CD14-positive monocyte (primary cell): ENCODE data around the gene RAB11B. TPM values are rescaled to one million over a fixed set of nuclear protein-coding genes. Genes with fewer than 3 reads are reported as not detected.

ENCODE experiments used
- DNase-seq, 3 donors: peaks; one replicate each; pipeline ENCODE4 v3.0.0-alpha.2; 2011 to 2022
- H2AFZ ChIP-seq: 2 replicates; pipeline ENCODE4 v1.6.0; 2012; ENCODE audit warnings: mild to moderate bottlenecking, low read depth, low read length, inconsistent platforms; ENCODE audit not compliant: insufficient read depth, poor library complexity, severe bottlenecking
- H3K27ac ChIP-seq, 2 donors: 1 replicate in 1 of 2; 2 replicates in 1 of 2; pipeline ENCODE4 v1.5.1; 2012 to 2013; ENCODE audit warnings: low read length in 2 of 2, control low read depth in 1 of 2, inconsistent platforms in 1 of 2, low read depth in 1 of 2, mild to moderate bottlenecking in 1 of 2
- H3K27me3 ChIP-seq, 2 donors: one replicate each; pipeline versions ENCODE4 v1.6.0 to v1.6.1; 2011 to 2013; ENCODE audit warnings: low read length in 2 of 2; ENCODE audit not compliant: control insufficient read depth in 2 of 2, insufficient read depth in 2 of 2
- H3K36me3 ChIP-seq, 2 donors: replicated peaks in 1 of 2; 1 replicate in 1 of 2; 2 replicates in 1 of 2; pipeline versions ENCODE4 v1.5.1 to v1.6.1; 2012 to 2013; ENCODE audit warnings: low read length in 2 of 2, control low read depth in 1 of 2, inconsistent platforms in 1 of 2, mild to moderate bottlenecking in 1 of 2; ENCODE audit not compliant: insufficient read depth in 2 of 2, control insufficient read depth in 1 of 2
- H3K4me1 ChIP-seq, 2 donors: 1 replicate in 1 of 2; 2 replicates in 1 of 2; pipeline versions ENCODE4 v1.5.1 to v1.6.1; 2012 to 2013; ENCODE audit warnings: low read length in 2 of 2, control low read depth in 1 of 2, inconsistent platforms in 1 of 2, mild to moderate bottlenecking in 1 of 2, moderate library complexity in 1 of 2; ENCODE audit not compliant: insufficient read depth in 2 of 2, control insufficient read depth in 1 of 2
- H3K4me2 ChIP-seq: replicated peaks from 2 replicates; pipeline ENCODE3; 2012; ENCODE audit warnings: low read length, moderate library complexity, mild to moderate bottlenecking; ENCODE audit not compliant: poor library complexity, severe bottlenecking; ENCODE audit errors: extremely low read depth
- H3K4me3 ChIP-seq, 3 experiments: fragments of 200-600 bp in 1 of 3; sonication (generic) in 1 of 3; replicated peaks in 1 of 3; 1 replicate in 2 of 3; 2 replicates in 1 of 3; pipeline ENCODE4 v1.5.1; 2011 to 2013; ENCODE audit warnings: low read length in 3 of 3, mild to moderate bottlenecking in 3 of 3, control low read depth in 2 of 3, low read depth in 2 of 3, inconsistent platforms in 1 of 3, moderate library complexity in 1 of 3
- H3K79me2 ChIP-seq: 2 replicates; pipeline ENCODE4 v1.6.0; 2012; ENCODE audit warnings: mild to moderate bottlenecking, control low read depth, inconsistent platforms, low read length, moderate library complexity; ENCODE audit not compliant: insufficient read depth
- H3K9ac ChIP-seq: 2 replicates; pipeline ENCODE4 v1.6.0; 2017; ENCODE audit warnings: low read length, mild to moderate bottlenecking; ENCODE audit not compliant: insufficient read depth, poor library complexity, severe bottlenecking
- H3K9me3 ChIP-seq, 2 donors: replicated peaks in 1 of 2; 1 replicate in 1 of 2; 2 replicates in 1 of 2; pipeline versions ENCODE4 v1.5.1 to v1.6.1; 2012 to 2013; ENCODE audit warnings: low read length in 2 of 2, control low read depth in 1 of 2; ENCODE audit not compliant: control insufficient read depth in 1 of 2, insufficient read depth in 1 of 2
- H4K20me1 ChIP-seq: 2 replicates; pipeline ENCODE4 v1.6.0; 2012; ENCODE audit warnings: mild to moderate bottlenecking, low read length, control low read depth, moderate library complexity; ENCODE audit not compliant: insufficient read depth
- H3K27ac Mint-ChIP-seq, 7 donors: one replicate each; pipeline ENCODE4 v1.8.0; 2020; ENCODE audit warnings: mild to moderate bottlenecking in 7 of 7, mixed read lengths in 7 of 7, moderate library complexity in 6 of 7, inconsistent platforms in 2 of 7
- H3K27me3 Mint-ChIP-seq, 3 donors: one replicate each; pipeline ENCODE4 v1.8.0; 2021 to 2022; ENCODE audit warnings: low read depth in 3 of 3, mild to moderate bottlenecking in 3 of 3, mixed read lengths in 3 of 3, moderate library complexity in 3 of 3, inconsistent platforms in 1 of 3
- H3K36me3 Mint-ChIP-seq, 2 donors: one replicate each; pipeline ENCODE4 v1.8.0; 2020; ENCODE audit warnings: mixed read lengths in 2 of 2, inconsistent platforms in 1 of 2, mild to moderate bottlenecking in 1 of 2
- H3K4me1 Mint-ChIP-seq: one replicate; pipeline ENCODE4 v1.8.0; 2020; ENCODE audit warnings: mild to moderate bottlenecking, mixed read lengths
- H3K4me3 Mint-ChIP-seq, 2 donors: one replicate each; pipeline ENCODE4 v1.8.0; 2020; ENCODE audit warnings: mild to moderate bottlenecking in 2 of 2, mixed read lengths in 2 of 2, moderate library complexity in 1 of 2
- H3K9me3 Mint-ChIP-seq, 7 donors: one replicate each; pipeline ENCODE4 v1.8.0; 2020 to 2022; ENCODE audit warnings: mixed read lengths in 7 of 7, mild to moderate bottlenecking in 6 of 7, moderate library complexity in 6 of 7, inconsistent platforms in 2 of 7
- CTCF ChIP-seq: fragments of 200-600 bp; IDR thresholded peaks from one replicate; pipeline ENCODE4 v1.8.0; 2022; ENCODE audit warnings: antibody characterized with exemption, mild to moderate bottlenecking
- WGBS: methylation state at CpG from one replicate; pipeline ENCODE4 v1.1.5; 2013; ENCODE audit warnings: missing lambda C conversion rate; ENCODE audit not compliant: insufficient coverage; 5-methylcytosine and 5-hydroxymethylcytosine counted together
- intact Hi-C, 2 donors: fragments of 100-400 bp; cut with micrococcal nuclease; formaldehyde crosslinking; loops; one replicate each; pipeline versions ENCODE4 v1.15.0 to v1.15.1; 2023
- polyA plus RNA-seq, 3 donors: library from polyadenylated mRNA; depleted of rRNA in 1 of 3; unstranded in 2 of 3; stranded (reverse) in 1 of 3; fragments of 300-500 nt in 2 of 3; fragments of >200 nt in 1 of 3; fragmentation: Illumina TruSeq in 2 of 3; gene quantifications; 1 replicate in 2 of 3; 2 replicates in 1 of 3; pipeline ENCODE4 v1.2.3, GENCODE V29; 2012 to 2021

The RAB11B gene
- polyA plus RNA-seq, 3 donors: 36.5 to 128 (median 45.4) TPM

GRCh38 chr19:8429826-8430225 lies 39.7 kb downstream of the RAB11B start:
- Mint-ChIP-seq H3K4me1 (no peaks in the 10 kb centered on the region), H3K9me3 (peaks cover 0 to 5% (median 0%) of the 10 kb centered on the region in 7 donors), H3K27me3 (peaks cover 0 to 6% (median 0%) of the 10 kb centered on the region in 3 donors), H3K4me3 (no peak overlapping the region), H3K36me3 (peaks cover 32 to 70% of the 10 kb centered on the region in 2 donors), H3K27ac (no peak overlapping the region)
- Histone ChIP-seq H3K4me1 (no peaks in the 10 kb centered on the region), H3K36me3 (peaks cover 21 to 45% of the 10 kb centered on the region in 2 donors), H2AFZ (no peak overlapping the region), H3K4me3 (no peak overlapping the region), H3K79me2 (no peaks in the 10 kb centered on the region), H3K4me2 (no peak overlapping the region), H3K9me3 (no peaks in the 10 kb centered on the region), H3K9ac (no peak overlapping the region), H4K20me1 (no peaks in the 10 kb centered on the region), H3K27ac (no peak overlapping the region), H3K27me3 (no peaks in the 10 kb centered on the region)
- no peak for TF ChIP-seq CTCF
- no peak for DNase-seq
- 100% methylated on average over 2 of the region's 6 CpGs for WGBS
- intact Hi-C loops: no loop called here

- TF ChIP-seq CTCF: no peak
- Histone ChIP-seq H4K20me1 (no peaks in the 10 kb centered on the region), H3K4me2 (no peak overlapping the region), H3K9me3 (no peaks in the 10 kb centered on the region), H3K27ac (no peak overlapping the region), H3K79me2 (no peaks in the 10 kb centered on the region), H3K27me3 (no peaks in the 10 kb centered on the region), H3K4me1 (no peaks in the 10 kb centered on the region), H3K9ac (no peak overlapping the region), H2AFZ (no peak overlapping the region), H3K36me3 (peaks cover 25 to 51% of the 10 kb centered on the region in 2 donors), H3K4me3 (no peak overlapping the region)
- peaks cover 0 to 5% (median 0%) of the 10 kb centered on the region in 7 donors for H3K9me3 Mint-ChIP-seq
- intact Hi-C loops: no loop called here
- H3K27me3 Mint-ChIP-seq: peaks cover 0 to 4% (median 0%) of the 10 kb centered on the region in 3 donors
- no peak overlapping the region for H3K4me3 Mint-ChIP-seq
- H3K27ac Mint-ChIP-seq: no peak overlapping the region
- DNase-seq: no peak
- H3K36me3 Mint-ChIP-seq: peaks cover 36 to 71% of the 10 kb centered on the region in 2 donors
- H3K4me1 Mint-ChIP-seq: no peaks in the 10 kb centered on the region
- WGBS: 96% methylated on average over 11 of the region's 20 CpGs
Observed at GRCh38 chr19:8430650-8431049, 40.5 kb downstream of the RAB11B start.
